Neural cell (in vitro differentiated cells): ENCODE data around the gene CCDC154. TPM values are rescaled to one million over a fixed set of nuclear protein-coding genes. Genes with fewer than 3 reads are reported as not detected.

Experiments used
- H2AFZ ChIP-seq: fragments of 200-600, 300-800 bp; sonication (generic), shearing (Covaris generic); 2 replicates; pipeline ENCODE4 v1.6.0; 2014; ENCODE audit warnings: low read depth, mild to moderate bottlenecking, antibody characterized with exemption, low read length, moderate library complexity
- H3F3A ChIP-seq: fragments of 200-600 bp; shearing (Covaris generic); 2 replicates; pipeline ENCODE4 v1.6.1; 2016; ENCODE audit warnings: mild to moderate bottlenecking, moderate library complexity, mixed read lengths, antibody characterized with exemption, low read length; ENCODE audit not compliant: insufficient read depth, poor library complexity, severe bottlenecking
- H3K27ac ChIP-seq: fragments of 200-600, 300-800 bp; sonication (generic), shearing (Covaris generic); 2 replicates; pipeline ENCODE4 v1.5.1; 2014; ENCODE audit warnings: mild to moderate bottlenecking, low read length, moderate library complexity
- H3K27me3 ChIP-seq: fragments of 300-800, 200-600 bp; sonication (generic), shearing (Covaris generic); 2 replicates; pipeline ENCODE4 v1.6.0; 2014; ENCODE audit warnings: mild to moderate bottlenecking, low read depth, low read length, moderate library complexity; ENCODE audit not compliant: insufficient read depth
- H3K36me3 ChIP-seq: fragments of 300-800, 200-600 bp; sonication (generic), shearing (Covaris generic); 2 replicates; pipeline ENCODE4 v1.5.1; 2014; ENCODE audit warnings: mild to moderate bottlenecking, antibody characterized with exemption, low read length, moderate library complexity; ENCODE audit not compliant: insufficient read depth
- H3K4me2 ChIP-seq: fragments of 300-800, 200-600 bp; sonication (generic), shearing (Covaris generic); 2 replicates; pipeline ENCODE4 v1.6.0; 2014; ENCODE audit warnings: mild to moderate bottlenecking, low read length
- H3K4me3 ChIP-seq: fragments of 300-800, 200-600 bp; sonication (generic), shearing (Covaris generic); 2 replicates; pipeline ENCODE4 v1.5.1; 2014; ENCODE audit warnings: mild to moderate bottlenecking, low read length, moderate library complexity
- H3K79me2 ChIP-seq: fragments of 200-600 bp; shearing (Covaris generic); replicated peaks from 2 replicates; pipeline ENCODE4 v1.6.0; 2014; ENCODE audit warnings: mild to moderate bottlenecking, low read length, moderate library complexity; ENCODE audit not compliant: insufficient read depth
- H3K9ac ChIP-seq: fragments of 300-800, 200-600 bp; sonication (generic), shearing (Covaris generic); 2 replicates; pipeline ENCODE4 v1.6.1; 2016; ENCODE audit warnings: mild to moderate bottlenecking, low read length, mixed read lengths
- H3K9me2 ChIP-seq: fragments of 200-600 bp; shearing (Covaris generic); 2 replicates; pipeline ENCODE4 v1.6.1; 2016; ENCODE audit warnings: mild to moderate bottlenecking, low read length, mixed read lengths; ENCODE audit not compliant: insufficient read depth
- H3K9me3 ChIP-seq: fragments of 200-600, 300-800 bp; sonication (generic), shearing (Covaris generic); 2 replicates; pipeline ENCODE4 v1.6.1; 2016; ENCODE audit warnings: mild to moderate bottlenecking, mixed run types, low read length, moderate library complexity, mixed read lengths
- H4K20me1 ChIP-seq: fragments of 200-600 bp; shearing (Covaris generic); 2 replicates; pipeline ENCODE4 v1.6.1; 2016; ENCODE audit warnings: mild to moderate bottlenecking, mixed run types; ENCODE audit not compliant: insufficient read depth
- EP300 ChIP-seq: fragments of 450-650 bp; conservative IDR thresholded peaks from 2 replicates; pipeline ENCODE4 v1.6.1; 2014; ENCODE audit warnings: antibody characterized with exemption, mild to moderate bottlenecking, moderate library complexity; ENCODE audit not compliant: poor library complexity, severe bottlenecking
- EZH2 ChIP-seq: fragments of 200-600, 300-800 bp; shearing (Covaris generic), sonication (generic); IDR thresholded peaks from 2 replicates; pipeline ENCODE4 v1.6.1; 2014; ENCODE audit warnings: antibody characterized with exemption, low read length, borderline replicate concordance, mild to moderate bottlenecking; ENCODE audit not compliant: insufficient read depth, poor library complexity, severe bottlenecking
- MXI1 ChIP-seq: fragments of 450-650 bp; conservative IDR thresholded peaks from 2 replicates; pipeline ENCODE4 v1.6.1; 2014; ENCODE audit warnings: antibody characterized with exemption, mild to moderate bottlenecking; ENCODE audit not compliant: poor library complexity, severe bottlenecking
- POLR2AphosphoS5 ChIP-seq: IDR thresholded peaks from 2 replicates; pipeline ENCODE4 v1.6.1; 2012
- RAD21 ChIP-seq: fragments of 450-650 bp; conservative IDR thresholded peaks from 2 replicates; pipeline ENCODE4 v1.6.1; 2014; ENCODE audit warnings: antibody characterized with exemption, mild to moderate bottlenecking, moderate library complexity
- SMC3 ChIP-seq: fragments of 450-650 bp; conservative IDR thresholded peaks from 2 replicates; pipeline ENCODE4 v1.6.1; 2014; ENCODE audit warnings: antibody characterized with exemption, mild to moderate bottlenecking, moderate library complexity; ENCODE audit not compliant: poor library complexity
- TAF1 ChIP-seq: IDR thresholded peaks from 2 replicates; pipeline ENCODE4 v1.6.1; 2012; ENCODE audit warnings: low read depth
- polyA plus RNA-seq: library from polyadenylated mRNA; depleted of rRNA; stranded (reverse); fragments of >200 nt; gene quantifications from 2 replicates; pipeline ENCODE4 v1.2.3, GENCODE V29; 2014
- TF ChIP-seq, protein P1 (sequence below): fragments of 450-650 bp; IDR thresholded peaks from 2 replicates; pipeline ENCODE4 v1.5.1; 2014; ENCODE audit warnings: antibody characterized with exemption, mild to moderate bottlenecking, moderate library complexity; ENCODE audit not compliant: poor library complexity, severe bottlenecking
- TF ChIP-seq, protein P2 (sequence below): IDR thresholded peaks from 2 replicates; pipeline ENCODE4 v1.6.1; 2012; ENCODE audit warnings: borderline replicate concordance

The CCDC154 gene
- polyA plus RNA-seq, 1 donor from 2014 or later: 3.3 TPM

DNA sequence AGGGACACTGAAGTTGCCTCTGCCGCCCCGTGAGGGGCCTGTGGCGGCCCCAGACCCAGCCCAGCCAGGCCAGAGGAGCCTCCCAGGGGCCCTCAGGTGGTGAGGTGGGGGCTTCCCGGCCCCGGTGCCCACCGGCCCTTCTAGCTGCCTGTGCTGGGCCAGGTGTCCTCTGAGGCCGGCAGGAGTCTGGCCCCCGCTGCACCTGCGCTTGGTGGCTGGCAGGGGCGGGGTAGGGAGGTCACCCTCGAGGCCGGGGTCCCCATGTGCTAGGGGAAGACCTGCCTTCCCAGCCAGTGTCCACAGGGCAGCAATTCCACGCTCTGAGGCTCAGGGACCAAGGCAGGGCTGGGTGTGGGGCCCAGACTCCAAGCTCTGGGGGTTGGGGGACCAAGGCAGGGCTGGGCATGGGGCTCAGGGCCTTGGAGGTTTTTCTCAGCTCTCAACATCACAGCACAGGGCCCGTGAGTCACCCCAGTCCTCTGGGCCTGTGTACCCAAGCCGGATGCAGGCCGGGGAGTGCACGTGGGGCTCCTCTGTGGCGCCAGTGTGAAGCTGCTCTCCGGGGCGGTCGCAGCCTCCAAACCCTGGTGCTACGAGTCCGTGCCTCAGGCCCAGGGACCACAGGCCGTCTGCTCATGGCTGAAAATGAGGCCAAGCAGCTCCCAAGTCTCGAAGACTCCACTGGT lies 1.3 kb upstream of the CCDC154 start:
- no peaks in the 10 kb centered on the region for H3K79me2 ChIP-seq
- H3K36me3 ChIP-seq: no peaks in the 10 kb centered on the region
- H2AFZ ChIP-seq: no peak overlapping the region
- H3K27me3 ChIP-seq: no peaks in the 10 kb centered on the region
- TF ChIP-seq RAD21: no peak
- TF ChIP-seq, protein P1, sequence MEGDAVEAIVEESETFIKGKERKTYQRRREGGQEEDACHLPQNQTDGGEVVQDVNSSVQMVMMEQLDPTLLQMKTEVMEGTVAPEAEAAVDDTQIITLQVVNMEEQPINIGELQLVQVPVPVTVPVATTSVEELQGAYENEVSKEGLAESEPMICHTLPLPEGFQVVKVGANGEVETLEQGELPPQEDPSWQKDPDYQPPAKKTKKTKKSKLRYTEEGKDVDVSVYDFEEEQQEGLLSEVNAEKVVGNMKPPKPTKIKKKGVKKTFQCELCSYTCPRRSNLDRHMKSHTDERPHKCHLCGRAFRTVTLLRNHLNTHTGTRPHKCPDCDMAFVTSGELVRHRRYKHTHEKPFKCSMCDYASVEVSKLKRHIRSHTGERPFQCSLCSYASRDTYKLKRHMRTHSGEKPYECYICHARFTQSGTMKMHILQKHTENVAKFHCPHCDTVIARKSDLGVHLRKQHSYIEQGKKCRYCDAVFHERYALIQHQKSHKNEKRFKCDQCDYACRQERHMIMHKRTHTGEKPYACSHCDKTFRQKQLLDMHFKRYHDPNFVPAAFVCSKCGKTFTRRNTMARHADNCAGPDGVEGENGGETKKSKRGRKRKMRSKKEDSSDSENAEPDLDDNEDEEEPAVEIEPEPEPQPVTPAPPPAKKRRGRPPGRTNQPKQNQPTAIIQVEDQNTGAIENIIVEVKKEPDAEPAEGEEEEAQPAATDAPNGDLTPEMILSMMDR: no peak
- TF ChIP-seq EP300: no peak
- no peak for TF ChIP-seq POLR2AphosphoS5
- no peak for TF ChIP-seq MXI1
- no peak for TF ChIP-seq EZH2
- TF ChIP-seq, protein P2, sequence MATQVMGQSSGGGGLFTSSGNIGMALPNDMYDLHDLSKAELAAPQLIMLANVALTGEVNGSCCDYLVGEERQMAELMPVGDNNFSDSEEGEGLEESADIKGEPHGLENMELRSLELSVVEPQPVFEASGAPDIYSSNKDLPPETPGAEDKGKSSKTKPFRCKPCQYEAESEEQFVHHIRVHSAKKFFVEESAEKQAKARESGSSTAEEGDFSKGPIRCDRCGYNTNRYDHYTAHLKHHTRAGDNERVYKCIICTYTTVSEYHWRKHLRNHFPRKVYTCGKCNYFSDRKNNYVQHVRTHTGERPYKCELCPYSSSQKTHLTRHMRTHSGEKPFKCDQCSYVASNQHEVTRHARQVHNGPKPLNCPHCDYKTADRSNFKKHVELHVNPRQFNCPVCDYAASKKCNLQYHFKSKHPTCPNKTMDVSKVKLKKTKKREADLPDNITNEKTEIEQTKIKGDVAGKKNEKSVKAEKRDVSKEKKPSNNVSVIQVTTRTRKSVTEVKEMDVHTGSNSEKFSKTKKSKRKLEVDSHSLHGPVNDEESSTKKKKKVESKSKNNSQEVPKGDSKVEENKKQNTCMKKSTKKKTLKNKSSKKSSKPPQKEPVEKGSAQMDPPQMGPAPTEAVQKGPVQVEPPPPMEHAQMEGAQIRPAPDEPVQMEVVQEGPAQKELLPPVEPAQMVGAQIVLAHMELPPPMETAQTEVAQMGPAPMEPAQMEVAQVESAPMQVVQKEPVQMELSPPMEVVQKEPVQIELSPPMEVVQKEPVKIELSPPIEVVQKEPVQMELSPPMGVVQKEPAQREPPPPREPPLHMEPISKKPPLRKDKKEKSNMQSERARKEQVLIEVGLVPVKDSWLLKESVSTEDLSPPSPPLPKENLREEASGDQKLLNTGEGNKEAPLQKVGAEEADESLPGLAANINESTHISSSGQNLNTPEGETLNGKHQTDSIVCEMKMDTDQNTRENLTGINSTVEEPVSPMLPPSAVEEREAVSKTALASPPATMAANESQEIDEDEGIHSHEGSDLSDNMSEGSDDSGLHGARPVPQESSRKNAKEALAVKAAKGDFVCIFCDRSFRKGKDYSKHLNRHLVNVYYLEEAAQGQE: no peak
- no peak for TF ChIP-seq SMC3
- TF ChIP-seq TAF1: no peak
- H3K4me2 ChIP-seq: no peak overlapping the region
- H3K27ac ChIP-seq: no peak overlapping the region
- no peaks in the 10 kb centered on the region for H3K9me2 ChIP-seq
- H4K20me1 ChIP-seq: no peaks in the 10 kb centered on the region
- no peaks in the 10 kb centered on the region for H3K9me3 ChIP-seq
- no peaks in the 10 kb centered on the region for H3F3A ChIP-seq
- no peak overlapping the region for H3K9ac ChIP-seq
- H3K4me3 ChIP-seq: no peak overlapping the region

DNA sequence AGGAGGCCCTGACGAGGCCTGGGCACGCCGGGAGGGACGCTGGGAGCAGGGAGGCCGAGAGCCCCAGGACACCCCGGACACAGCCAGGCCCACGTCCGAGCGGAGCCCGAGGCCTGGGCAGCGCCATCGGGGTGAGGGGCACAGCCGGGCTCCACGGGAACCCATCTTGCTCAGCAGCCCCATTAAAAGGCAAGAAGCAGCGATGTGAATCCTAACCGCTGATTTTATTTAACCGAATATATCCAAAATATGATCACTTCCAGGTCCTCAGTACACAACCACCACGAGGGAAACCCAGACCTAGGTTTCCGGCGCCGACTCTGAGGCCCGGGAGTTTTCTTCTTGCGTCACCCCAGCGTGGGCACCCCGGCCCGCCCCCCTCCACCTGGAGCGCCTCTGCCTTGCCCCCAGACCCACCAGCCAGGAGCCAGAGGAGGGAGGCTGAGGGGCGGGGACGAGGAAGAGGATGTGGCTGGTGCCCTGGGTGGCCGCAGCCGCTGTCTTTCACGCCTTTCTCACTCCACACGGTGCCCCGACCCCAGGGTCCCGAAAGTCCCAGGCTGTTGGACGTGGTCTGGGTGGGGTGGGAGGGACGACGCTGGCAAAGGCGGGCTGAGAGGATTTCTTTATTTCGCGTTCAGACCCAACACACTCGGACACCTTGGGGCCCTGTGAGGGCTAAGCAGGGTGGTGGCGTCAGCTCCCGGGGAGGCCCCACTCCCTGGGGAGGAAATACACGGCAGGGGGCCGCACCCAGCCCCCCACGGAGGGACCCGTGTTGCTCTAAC lies 568 bp upstream of the CCDC154 start:
- no peak overlapping the region for H3K27ac ChIP-seq
- no peak for TF ChIP-seq SMC3
- TF ChIP-seq, protein P2: no peak
- no peak for TF ChIP-seq EP300

More for the DNA sequence above, 568 bp upstream of the CCDC154 start:
- H4K20me1 ChIP-seq: no peaks in the 10 kb centered on the region
- no peak overlapping the region for H3K4me3 ChIP-seq
- H3K9me2 ChIP-seq: no peaks in the 10 kb centered on the region
- H3K4me2 ChIP-seq: no peak overlapping the region
- H3K9me3 ChIP-seq: no peaks in the 10 kb centered on the region
- H3K27me3 ChIP-seq: no peaks in the 10 kb centered on the region
- H3K79me2 ChIP-seq: no peaks in the 10 kb centered on the region
- H2AFZ ChIP-seq: no peak overlapping the region
- H3K9ac ChIP-seq: no peak overlapping the region
- no peaks in the 10 kb centered on the region for H3K36me3 ChIP-seq
- H3F3A ChIP-seq: no peaks in the 10 kb centered on the region
